PFSK-1 (cell line): ENCODE measurements around the gene TMEM181.

Source experiments
- POLR2AphosphoS5 ChIP-seq: IDR thresholded peaks from 2 replicates; pipeline ENCODE4 v1.6.1; 2012; ENCODE audit warnings: low read depth, mild to moderate bottlenecking, control low read depth, low read length, moderate library complexity
- TF ChIP-seq, protein P1 (sequence below), 2 experiments: IDR thresholded peaks; 2 replicates each; pipeline versions ENCODE4 v1.6.1 to v1.8.0; 2011 to 2012; ENCODE audit warnings: low read depth in 2 of 2, low read length in 2 of 2, control low read depth in 1 of 2, inconsistent platforms in 1 of 2, mild to moderate bottlenecking in 1 of 2, moderate library complexity in 1 of 2; ENCODE audit not compliant: insufficient read depth in 1 of 2

DNA sequence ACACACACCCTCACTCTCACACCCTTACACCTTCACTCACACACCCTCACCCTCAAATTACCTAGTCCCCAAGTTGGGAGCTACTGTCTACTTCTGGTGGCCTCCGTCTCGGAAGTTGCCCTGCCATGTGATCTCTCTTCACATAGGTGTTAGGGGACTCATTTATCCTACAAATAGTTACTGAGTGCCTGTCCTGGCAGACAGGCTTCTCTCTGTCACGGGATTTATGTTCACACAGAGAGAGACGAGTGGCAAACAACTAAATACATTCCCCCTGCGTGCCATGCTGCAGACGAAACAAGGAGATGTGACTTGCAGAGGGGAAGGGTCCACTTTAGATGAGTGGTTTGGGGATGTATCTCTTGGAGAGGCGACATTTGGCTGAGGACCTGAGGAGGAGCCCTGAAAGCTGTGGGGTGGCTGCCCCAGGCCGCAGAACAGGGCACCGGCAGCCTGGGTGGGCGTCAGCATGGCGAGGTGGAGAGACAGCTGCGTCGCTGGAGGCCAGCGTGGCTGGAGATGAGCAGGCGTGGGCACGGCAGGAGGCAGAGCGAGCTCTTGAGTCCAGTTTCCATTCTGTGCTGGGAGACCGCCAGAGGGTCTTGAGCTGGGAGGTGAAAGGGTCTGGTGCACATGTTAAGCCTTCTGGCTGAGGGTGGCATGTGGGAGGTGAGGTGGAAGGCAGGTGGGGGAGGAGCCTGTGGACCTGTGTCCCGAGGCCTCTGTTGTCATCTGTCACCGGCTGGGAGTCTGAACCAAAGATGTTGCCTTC lies 67.5 kb downstream of the TMEM181 start:
- TF ChIP-seq POLR2AphosphoS5, result no peak
- TF ChIP-seq, protein P1, sequence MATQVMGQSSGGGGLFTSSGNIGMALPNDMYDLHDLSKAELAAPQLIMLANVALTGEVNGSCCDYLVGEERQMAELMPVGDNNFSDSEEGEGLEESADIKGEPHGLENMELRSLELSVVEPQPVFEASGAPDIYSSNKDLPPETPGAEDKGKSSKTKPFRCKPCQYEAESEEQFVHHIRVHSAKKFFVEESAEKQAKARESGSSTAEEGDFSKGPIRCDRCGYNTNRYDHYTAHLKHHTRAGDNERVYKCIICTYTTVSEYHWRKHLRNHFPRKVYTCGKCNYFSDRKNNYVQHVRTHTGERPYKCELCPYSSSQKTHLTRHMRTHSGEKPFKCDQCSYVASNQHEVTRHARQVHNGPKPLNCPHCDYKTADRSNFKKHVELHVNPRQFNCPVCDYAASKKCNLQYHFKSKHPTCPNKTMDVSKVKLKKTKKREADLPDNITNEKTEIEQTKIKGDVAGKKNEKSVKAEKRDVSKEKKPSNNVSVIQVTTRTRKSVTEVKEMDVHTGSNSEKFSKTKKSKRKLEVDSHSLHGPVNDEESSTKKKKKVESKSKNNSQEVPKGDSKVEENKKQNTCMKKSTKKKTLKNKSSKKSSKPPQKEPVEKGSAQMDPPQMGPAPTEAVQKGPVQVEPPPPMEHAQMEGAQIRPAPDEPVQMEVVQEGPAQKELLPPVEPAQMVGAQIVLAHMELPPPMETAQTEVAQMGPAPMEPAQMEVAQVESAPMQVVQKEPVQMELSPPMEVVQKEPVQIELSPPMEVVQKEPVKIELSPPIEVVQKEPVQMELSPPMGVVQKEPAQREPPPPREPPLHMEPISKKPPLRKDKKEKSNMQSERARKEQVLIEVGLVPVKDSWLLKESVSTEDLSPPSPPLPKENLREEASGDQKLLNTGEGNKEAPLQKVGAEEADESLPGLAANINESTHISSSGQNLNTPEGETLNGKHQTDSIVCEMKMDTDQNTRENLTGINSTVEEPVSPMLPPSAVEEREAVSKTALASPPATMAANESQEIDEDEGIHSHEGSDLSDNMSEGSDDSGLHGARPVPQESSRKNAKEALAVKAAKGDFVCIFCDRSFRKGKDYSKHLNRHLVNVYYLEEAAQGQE (IDR thresholded peaks at IDR 0.05; ENCODE audit: insufficient read depth in 1 of 2, low read depth in 2 of 2, low read length in 2 of 2), result no peak
